OCI-LY7 (cell line): ENCODE results near the gene GLRB. TPM values are rescaled to one million over a fixed set of nuclear protein-coding genes. Genes with fewer than 3 reads are reported as not detected.

Experiments used
- BruUV-seq: library from RNA; stranded (reverse); fragments of 400-500 nt; replicated peaks from 2 replicates; lab custom pipeline; 2021; lab: Mats Ljungman, UMichigan
- CTCF ChIA-PET: fragments of 300-600 bp; sonication (Branson Sonifier 250); formaldehyde crosslinking; loops from one replicate; lab custom pipeline; 2022; ENCODE audit warnings: antibody characterized with exemption; ENCODE audit not compliant: unreplicated experiment; lab: Charles Lee
- POLR2A ChIA-PET: fragments of 300-600 bp; sonication (Branson Sonifier 250); formaldehyde crosslinking; loops from one replicate; lab custom pipeline; 2022; ENCODE audit warnings: antibody characterized with exemption; lab: Charles Lee
- DNase-seq: peaks from one replicate; pipeline ENCODE4 v3.0.0-alpha.2; 2015; ENCODE audit warnings: low spot score
- H2AFZ ChIP-seq: fragments of 200-600 bp; sonication (generic), shearing (Covaris generic); 2 replicates; pipeline ENCODE4 v1.6.1; 2014; ENCODE audit warnings: mild to moderate bottlenecking, antibody characterized with exemption, low read length, moderate library complexity
- H3K27ac ChIP-seq: fragments of 200-600 bp; sonication (generic); 2 replicates; pipeline ENCODE4 v1.5.1; 2014; ENCODE audit warnings: mixed run types, low read depth, mild to moderate bottlenecking, moderate library complexity, low read length, inconsistent platforms; ENCODE audit not compliant: poor library complexity, severe bottlenecking
- H3K36me3 ChIP-seq: fragments of 200-600 bp; sonication (generic); 2 replicates; pipeline ENCODE4 v1.6.1; 2014; ENCODE audit warnings: mild to moderate bottlenecking, antibody characterized with exemption, low read length, moderate library complexity, mixed read lengths; ENCODE audit not compliant: insufficient read depth
- H3K4me1 ChIP-seq: fragments of 200-600 bp; sonication (generic); 2 replicates; pipeline ENCODE4 v1.5.1; 2014; ENCODE audit warnings: mild to moderate bottlenecking, low read length; ENCODE audit not compliant: insufficient read depth, poor library complexity, severe bottlenecking
- H3K4me2 ChIP-seq: fragments of 200-600 bp; sonication (generic); 2 replicates; pipeline ENCODE4 v1.6.1; 2014; ENCODE audit warnings: mild to moderate bottlenecking, low read length
- H3K4me3 ChIP-seq: fragments of 200-600 bp; sonication (generic); 2 replicates; pipeline ENCODE4 v1.5.1; 2014; ENCODE audit warnings: mild to moderate bottlenecking, low read depth, low read length; ENCODE audit not compliant: poor library complexity, severe bottlenecking
- H3K79me2 ChIP-seq: fragments of 200-600 bp; sonication (generic); 2 replicates; pipeline ENCODE4 v1.6.1; 2016; ENCODE audit warnings: low read depth, mild to moderate bottlenecking, low read length, moderate library complexity, mixed read lengths; ENCODE audit not compliant: insufficient read depth
- H3K9me2 ChIP-seq: fragments of 200-600 bp; sonication (generic); 2 replicates; pipeline ENCODE4 v1.6.1; 2016; ENCODE audit warnings: mild to moderate bottlenecking, low read length, mixed read lengths; ENCODE audit not compliant: insufficient read depth
- H3K9me3 ChIP-seq: fragments of 200-600 bp; sonication (generic); 2 replicates; pipeline ENCODE4 v1.6.1; 2014; ENCODE audit warnings: mild to moderate bottlenecking, mixed run types, low read length, mixed read lengths
- H4K20me1 ChIP-seq: fragments of 200-600 bp; sonication (generic); 2 replicates; pipeline ENCODE4 v1.6.1; 2014; ENCODE audit warnings: mild to moderate bottlenecking, antibody characterized with exemption, low read length, moderate library complexity, mixed read lengths; ENCODE audit not compliant: insufficient read depth
- CTCF ChIP-seq: fragments of 200-600 bp; sonication (generic); conservative IDR thresholded peaks from 2 replicates; pipeline ENCODE4 v1.5.1; 2014; ENCODE audit warnings: mild to moderate bottlenecking, antibody characterized with exemption, low read length, moderate library complexity, mixed read lengths
- EZH2phosphoT487 ChIP-seq: fragments of 200-600 bp; sonication (generic); IDR thresholded peaks from 2 replicates; pipeline ENCODE4 v1.6.1; 2018; ENCODE audit warnings: low read depth, borderline replicate concordance, mild to moderate bottlenecking, mixed run types, antibody characterized with exemption, low read length, moderate library complexity, mixed read lengths
- intact Hi-C: fragments of 100-400 bp; cut with micrococcal nuclease; formaldehyde crosslinking; loops from one replicate; pipeline ENCODE4 v1.10.0; 2022; ENCODE audit not compliant: unreplicated experiment
- total RNA-seq, 2 experiments: library from RNA; depleted of rRNA in 1 of 2; stranded (reverse); fragments of >200 nt in 1 of 2; shearing (Covaris generic) in 1 of 2; gene quantifications; 2 replicates each; pipeline ENCODE4 v1.2.3, GENCODE V29; 2014 to 2022

The GLRB gene
- total RNA-seq, 2 experiments from 2014 or later: not detected

DNA sequence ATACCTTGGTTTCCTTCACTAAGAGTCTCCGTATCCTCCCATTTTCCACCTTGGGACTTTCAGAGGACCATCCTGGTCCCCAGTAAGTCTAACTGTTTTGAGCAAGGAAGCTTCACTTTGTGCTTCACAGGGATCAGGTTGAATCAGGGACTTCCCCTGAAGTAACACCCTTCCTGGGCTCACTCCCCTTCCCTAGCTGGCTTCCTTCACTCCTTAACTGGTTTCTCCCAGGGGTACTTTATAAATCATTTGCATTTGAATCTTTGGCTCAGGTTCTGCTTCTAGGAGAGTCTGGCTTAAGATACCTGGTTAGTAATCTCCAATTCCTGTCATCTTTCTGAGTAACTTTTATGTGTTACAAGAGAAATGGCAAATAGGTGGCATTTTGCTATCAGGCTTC lies 120.1 kb downstream of the GLRB start:
- BruUV-seq: no TSS peak
- no peak overlapping the region for H3K27ac ChIP-seq
- no peaks in the 10 kb centered on the region for H3K36me3 ChIP-seq
- H3K9me2 ChIP-seq: no peaks in the 10 kb centered on the region
- CTCF ChIA-PET: no interaction called here
- no peak for TF ChIP-seq CTCF
- TF ChIP-seq EZH2phosphoT487: no peak
- no peak overlapping the region for H3K4me3 ChIP-seq
- no peaks in the 10 kb centered on the region for H4K20me1 ChIP-seq
- no peaks in the 10 kb centered on the region for H3K9me3 ChIP-seq
- no peaks in the 10 kb centered on the region for H3K79me2 ChIP-seq
- H3K4me2 ChIP-seq: no peak overlapping the region
- intact Hi-C loops: no loop called here
- DNase-seq: no peak
- no peaks in the 10 kb centered on the region for H3K4me1 ChIP-seq
- POLR2A ChIA-PET: no interaction called here
- no peak overlapping the region for H2AFZ ChIP-seq

- H3K4me2 ChIP-seq: no peak overlapping the region
- no peaks in the 10 kb centered on the region for H4K20me1 ChIP-seq
- no peaks in the 10 kb centered on the region for H3K79me2 ChIP-seq
- DNase-seq: no peak
- H3K9me2 ChIP-seq: no peaks in the 10 kb centered on the region
- H3K36me3 ChIP-seq: no peaks in the 10 kb centered on the region
- no peak overlapping the region for H2AFZ ChIP-seq
- no peaks in the 10 kb centered on the region for H3K4me1 ChIP-seq
- BruUV-seq: no TSS peak
- intact Hi-C loops: no loop called here
- ChIA-PET CTCF (no interaction called here), POLR2A (no interaction called here)
- no peak overlapping the region for H3K4me3 ChIP-seq
- H3K27ac ChIP-seq: no peak overlapping the region
- H3K9me3 ChIP-seq: no peaks in the 10 kb centered on the region
- TF ChIP-seq EZH2phosphoT487 (no peak), CTCF (peak; percentile 57)
These were observed 128.8 kb downstream of the GLRB start for GRCh38 chr4:157204634-157205244.

GRCh38 chr4:157217708-157218107 lies 141.8 kb downstream of the GLRB start:
- Histone ChIP-seq H3K4me1 (no peaks in the 10 kb centered on the region), H3K4me3 (no peak overlapping the region), H3K36me3 (no peaks in the 10 kb centered on the region), H3K9me2 (no peaks in the 10 kb centered on the region), H3K27ac (no peak overlapping the region), H3K79me2 (no peaks in the 10 kb centered on the region), H4K20me1 (no peaks in the 10 kb centered on the region), H3K4me2 (no peak overlapping the region), H3K9me3 (no peaks in the 10 kb centered on the region), H2AFZ (no peak overlapping the region)
- BruUV-seq: no TSS peak
- POLR2A ChIA-PET: no interaction called here
- CTCF ChIA-PET: no interaction called here
- TF ChIP-seq CTCF: peak; percentile 72
- no peak for TF ChIP-seq EZH2phosphoT487
- peak; percentile 1 for DNase-seq
- intact Hi-C loops: loop anchor here (5.0 kb wide), 1 partner anchor 760 kb away; no protein-coding TSS in a partner anchor
